ENCODE data around the gene KXD1.
"Not testable (repeated sequence)": the region's sequence is repeated elsewhere in the genome, so short reads cannot be mapped to it uniquely, and the experiment has no call there.

Gene KXD1

GRCh38 chr19:18537431-18537830 is 20.2 kb upstream of the KXD1 start:
- no peak for DNase-seq

GRCh38 chr19:18538115-18538514 is 19.6 kb upstream of the KXD1 start:
- no peak for DNase-seq

GRCh38 chr19:18539372-18539771 is 18.3 kb upstream of the KXD1 start:
- no peak for DNase-seq

- not testable (repeated sequence) for DNase-seq
These were observed 17.5 kb upstream of the KXD1 start for GRCh38 chr19:18540200-18540599.

GRCh38 chr19:18541258-18541991 is 16.2 kb upstream of the KXD1 start:
- DNase-seq, result peak; percentile 39

GRCh38 chr19:18541992-18542940 is 15.4 kb upstream of the KXD1 start:
- no peak for DNase-seq

GRCh38 chr19:18542941-18543813 is 14.5 kb upstream of the KXD1 start, which contains the start of gene FKBP8:
TSS of gene FKBP8 (minus strand) at chr19:18543573. CDS start at chr19:18541970, 1,603 bp downstream.
- DNase-seq, result peak; percentile 95

- peak; percentile 84 for DNase-seq
These were observed 13.7 kb upstream of the KXD1 start for GRCh38 chr19:18543814-18544475.

- DNase-seq, result no peak
These were observed 6.0 kb upstream of the KXD1 start for GRCh38 chr19:18551631-18552030.

- no peak for DNase-seq
These were observed 509 bp downstream of the KXD1 start for GRCh38 chr19:18558202-18558555.

GRCh38 chr19:18558604-18559003 is 934 bp downstream of the KXD1 start:
- DNase-seq, result no peak

GRCh38 chr19:18559685-18560084 is 2.0 kb downstream of the KXD1 start:
- no peak for DNase-seq

- no peak for DNase-seq
These were observed 4.4 kb downstream of the KXD1 start for GRCh38 chr19:18562086-18562485.

GRCh38 chr19:18566953-18567352 is 9.3 kb downstream of the KXD1 start:
- no peak for DNase-seq

GRCh38 chr19:18568367-18568766 is 10.7 kb downstream of the KXD1 start:
- no peak for DNase-seq

- peak; percentile 100 for DNase-seq
These were observed 14.1 kb downstream of the KXD1 start, which contains the start of gene UBA52 for GRCh38 chr19:18571564-18572344. TSS of gene UBA52 (plus strand) at chr19:18571857. CDS start at chr19:18573301, 1,444 bp downstream.

- no peak for DNase-seq
These were observed 17.1 kb downstream of the KXD1 start for GRCh38 chr19:18574691-18575291.

- DNase-seq, result no peak
These were observed 18.7 kb downstream of the KXD1 start for GRCh38 chr19:18576383-18576782.

- no peak for DNase-seq
These were observed 19.8 kb downstream of the KXD1 start for GRCh38 chr19:18577365-18577914.

- no peak for DNase-seq
These were observed 22.6 kb downstream of the KXD1 start for GRCh38 chr19:18580311-18580710.

GRCh38 chr19:18586306-18586705 is 28.6 kb downstream of the KXD1 start:
- DNase-seq, result peak; percentile 74

All from suppressor macrophage treated with lipopolysaccharide for 4 hours (primary cell).